Measurements from ENCODE around the gene MEX3B. TPM values are rescaled to one million over a fixed set of nuclear protein-coding genes. Genes with fewer than 3 reads are reported as not detected.
"Not testable (repeated sequence)": the region's sequence is repeated elsewhere in the genome, so short reads cannot be mapped to it uniquely, and the experiment has no call there.

The MEX3B gene
- total RNA-seq, 1 donor from 2014 or later, result 96.4 TPM

GRCh38 chr15:82005239-82005638 lies 40.6 kb downstream of the MEX3B start:
- no peak for DNase-seq

- no peak for DNase-seq
These were observed 41.9 kb downstream of the MEX3B start for GRCh38 chr15:82003916-82004315.

GRCh38 chr15:81995081-81995480 lies 50.7 kb downstream of the MEX3B start:
- DNase-seq, result not testable (repeated sequence)

DNA sequence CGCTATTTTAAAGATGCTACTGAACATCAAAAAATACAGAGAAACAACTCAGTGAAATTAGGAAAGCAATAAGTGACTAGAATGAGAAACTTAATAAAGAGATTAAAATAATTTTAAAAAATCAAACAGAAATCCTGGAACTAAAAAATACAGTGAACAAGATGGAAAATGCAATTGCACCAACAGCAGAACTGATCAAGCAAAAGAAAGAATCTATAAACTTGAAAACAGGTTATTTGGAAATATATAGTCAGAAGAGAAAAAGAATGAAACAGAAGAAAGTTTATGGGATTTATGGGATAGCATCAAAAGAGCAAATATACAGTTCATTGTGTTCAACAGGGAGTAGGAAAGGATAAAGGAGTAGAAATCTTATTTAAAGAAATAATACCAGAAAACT lies 53.3 kb downstream of the MEX3B start:
- DNase-seq, result no peak

Other genes with a start within 250 kb of the MEX3B start
- 38.7 TPM for gene EFL1, start 216.7 kb upstream of the MEX3B start, total RNA-seq
- gene SAXO2, start 216.8 kb upstream of the MEX3B start, total RNA-seq, result 4.1 TPM

Measured in occipital lobe (tissue), 2 donors.